Erythroblast (primary cell): ENCODE results near the gene DNER.

ENCODE experiments used
- GATA1 ChIP-seq: IDR thresholded peaks from 2 replicates; pipeline ENCODE4 v1.6.1; 2011; ENCODE audit warnings: low read depth, mild to moderate bottlenecking, control low read depth, low read length, moderate library complexity
- POLR2A ChIP-seq: IDR thresholded peaks from 2 replicates; pipeline ENCODE4 v1.6.1; 2011; ENCODE audit warnings: mild to moderate bottlenecking, low read length

DNA sequence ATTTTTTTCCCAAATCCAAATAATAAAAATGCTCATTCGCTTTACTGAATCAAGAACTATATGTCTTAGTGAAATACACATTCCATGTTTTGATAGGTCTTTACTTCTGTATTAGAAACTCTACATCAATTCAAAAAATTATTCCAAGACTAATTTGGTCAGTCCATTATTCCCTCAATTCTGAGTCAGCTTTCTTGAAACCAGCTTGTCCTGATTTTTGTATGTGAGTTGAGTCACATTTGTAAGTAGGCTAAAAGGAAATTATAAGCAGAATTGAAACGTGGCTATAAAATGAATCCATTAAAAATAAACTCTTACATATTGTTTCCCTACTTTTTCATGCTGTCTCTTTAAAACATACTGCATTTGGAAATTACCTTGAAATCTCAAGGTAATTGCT lies 113.0 kb downstream of the DNER start:
- no peak for TF ChIP-seq POLR2A
- TF ChIP-seq GATA1 = no peak
